GM18520 (cell line): ENCODE measurements around the gene GXYLT1.
"Not testable (repeated sequence)": the region's sequence is repeated elsewhere in the genome, so short reads cannot be mapped to it uniquely, and the experiment has no call there.

Experiments
- ATAC-seq: cut with Tn5 transposase; IDR thresholded peaks from one replicate; pipeline ENCODE4 v1.9.1; 2021; ENCODE audit not compliant: unreplicated experiment

Gene GXYLT1

GRCh38 chr12:42145552-42146215 lies 1.0 kb upstream of the GXYLT1 start:
- no peak for ATAC-seq

DNA sequence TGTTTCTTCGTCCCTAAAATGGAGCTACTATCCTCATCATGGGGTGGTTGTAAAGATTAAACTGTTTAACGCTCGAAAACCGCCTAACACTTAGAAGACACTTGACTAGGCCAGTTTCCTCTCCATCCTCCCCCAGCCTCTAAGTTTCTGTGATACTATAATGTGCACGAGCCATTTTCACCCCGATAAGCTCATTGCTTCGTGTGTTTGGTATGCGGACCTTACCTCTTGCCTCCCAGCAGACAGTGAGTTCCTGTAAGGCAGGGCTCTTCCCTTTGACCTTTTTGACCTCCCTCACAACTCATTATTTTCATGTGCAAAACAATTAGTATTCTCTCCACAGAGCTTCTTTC lies 499 bp upstream of the GXYLT1 start:
- no peak for ATAC-seq

GRCh38 chr12:42144158-42144407 lies 591 bp downstream of the GXYLT1 start:
- ATAC-seq: no peak

DNA sequence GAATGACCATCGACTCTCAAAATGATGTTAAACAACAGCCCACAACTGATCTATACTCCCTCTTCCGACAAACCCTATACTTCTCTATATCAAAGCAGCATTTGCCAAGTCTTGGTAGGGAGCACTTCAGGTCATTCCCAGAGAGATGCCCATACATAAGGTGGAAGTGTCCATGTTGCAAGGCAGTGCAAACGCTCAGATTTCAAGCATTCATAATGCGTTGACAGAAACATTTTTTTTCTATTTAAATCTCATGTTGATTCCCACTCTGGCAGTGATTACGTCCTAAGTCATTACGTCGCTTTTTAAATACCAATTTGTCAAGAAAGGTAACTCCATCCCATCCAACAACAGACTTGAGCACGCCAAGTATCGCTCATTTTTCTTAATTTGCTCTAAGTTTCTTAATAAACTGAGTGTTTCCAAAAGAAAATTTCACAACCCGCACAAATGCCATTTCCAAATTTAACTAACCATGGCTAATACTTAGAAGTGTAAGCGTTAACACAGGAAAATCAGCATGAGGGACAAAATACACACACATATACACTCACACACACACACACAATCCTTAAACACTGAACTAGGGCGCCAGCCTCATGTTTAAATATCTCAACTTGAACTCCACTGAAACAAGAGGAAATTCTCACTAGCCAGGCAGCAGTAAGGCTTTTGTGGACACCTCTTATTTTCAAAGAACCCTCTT lies 1.1 kb downstream of the GXYLT1 start:
- no peak for ATAC-seq

DNA sequence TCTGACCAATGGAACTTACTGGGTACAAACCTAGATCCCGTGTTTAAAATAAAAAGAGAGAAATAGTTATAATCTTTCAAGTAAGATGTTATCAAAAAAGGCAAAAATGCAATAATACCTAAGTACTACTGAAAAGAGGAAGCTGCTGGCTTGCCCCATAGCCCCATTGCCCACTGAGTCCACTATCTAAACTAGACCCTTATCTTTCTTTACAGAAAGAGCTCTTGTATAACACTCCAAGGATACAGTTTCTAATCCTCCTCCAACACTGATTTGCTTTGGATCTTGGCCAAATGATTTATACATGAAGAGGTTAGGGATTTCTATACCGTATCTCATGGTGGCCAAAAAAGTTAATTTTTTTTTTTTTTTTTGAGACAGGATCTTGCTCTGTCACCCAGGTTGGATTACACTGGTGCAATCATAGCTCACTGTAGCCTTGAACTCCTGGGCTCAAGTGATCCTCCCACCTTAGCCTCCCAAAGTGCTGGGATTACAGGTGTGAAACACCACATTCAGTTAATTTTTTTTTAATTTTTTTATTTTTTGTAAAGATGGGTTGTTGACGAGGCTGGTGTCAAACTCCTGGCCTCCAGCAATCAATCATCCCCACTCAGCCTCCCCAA lies 2.6 kb downstream of the GXYLT1 start:
- no peak for ATAC-seq

- ATAC-seq: no peak
These were observed 3.8 kb downstream of the GXYLT1 start for GRCh38 chr12:42140901-42141300.

GRCh38 chr12:42135259-42135814 lies 9.3 kb downstream of the GXYLT1 start:
- ATAC-seq: no peak

DNA sequence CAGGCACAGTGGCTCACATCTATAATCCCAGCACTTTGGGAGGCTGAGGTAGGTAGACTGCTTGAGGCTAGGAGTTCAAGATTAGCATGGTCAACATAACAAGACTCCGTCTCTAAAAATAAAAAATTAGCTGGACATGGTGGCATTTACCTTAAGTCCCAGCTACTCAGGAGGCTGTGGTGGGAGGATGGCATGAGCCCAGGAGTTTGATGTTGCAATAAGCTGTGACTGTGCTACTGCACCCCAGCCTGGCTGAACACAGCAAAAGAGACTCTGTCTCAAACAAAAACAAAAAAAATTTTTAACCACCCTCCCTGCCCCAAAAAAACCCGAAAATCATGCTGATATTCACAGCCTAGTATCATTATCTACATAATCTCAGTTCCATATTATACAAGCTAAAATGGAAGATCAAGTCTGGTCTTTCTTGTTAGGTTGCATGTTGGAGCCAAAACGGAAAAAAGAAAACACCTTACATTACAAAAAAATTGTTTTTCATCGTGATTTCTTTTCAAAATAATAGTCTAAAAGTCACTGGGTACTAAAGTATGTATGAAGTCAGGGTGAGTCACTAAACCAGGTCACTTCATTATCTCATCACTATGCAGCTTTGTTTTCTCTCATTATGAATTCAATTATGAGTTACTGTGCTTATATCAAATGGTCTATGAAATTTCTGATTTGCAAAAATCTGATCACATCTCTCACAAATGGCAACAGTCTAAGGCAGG lies 13.8 kb downstream of the GXYLT1 start:
- no peak for ATAC-seq

GRCh38 chr12:42129595-42130204 lies 15.0 kb downstream of the GXYLT1 start:
- ATAC-seq: no peak

- ATAC-seq: no peak
These were observed 15.8 kb downstream of the GXYLT1 start for GRCh38 chr12:42128888-42129287.

DNA sequence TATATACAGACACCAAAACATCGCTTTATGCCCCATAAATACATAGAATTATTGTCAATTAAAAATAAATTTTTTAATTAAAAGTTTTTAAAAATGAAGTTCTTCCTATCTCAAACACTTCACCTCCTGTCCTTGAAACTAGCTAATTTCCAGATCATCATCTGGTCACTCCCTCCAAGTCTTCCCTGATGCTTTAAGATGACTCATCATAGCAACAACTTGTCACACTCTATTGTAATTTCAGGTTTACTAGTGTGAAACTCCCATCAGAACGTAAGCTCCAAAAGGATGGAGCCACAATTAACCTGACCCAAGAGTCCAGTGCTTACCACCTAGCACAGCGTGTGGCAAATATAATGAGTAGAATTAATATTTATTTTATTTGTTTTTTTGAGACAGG lies 16.3 kb downstream of the GXYLT1 start:
- ATAC-seq: no peak

- no peak for ATAC-seq
These were observed 17.7 kb downstream of the GXYLT1 start for GRCh38 chr12:42126963-42127362.

DNA sequence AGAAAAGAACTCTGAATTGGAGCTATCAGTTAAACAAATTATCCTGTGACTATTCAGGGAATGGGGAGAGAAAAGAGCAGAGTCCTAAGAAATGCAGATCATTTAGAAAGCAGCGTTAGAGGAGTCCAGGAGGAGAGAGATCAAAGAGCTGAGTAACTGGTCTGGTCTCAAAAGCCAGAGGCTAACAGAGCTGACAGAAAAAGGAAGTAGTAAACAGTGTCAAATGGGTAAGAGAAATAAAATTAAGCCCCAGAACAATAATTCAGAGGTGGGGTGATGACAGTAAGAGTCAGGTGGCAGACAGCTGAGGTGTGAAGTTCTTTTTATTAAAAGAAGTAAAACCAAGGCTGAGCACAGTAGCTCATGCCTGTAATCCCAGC lies 19.3 kb downstream of the GXYLT1 start:
- ATAC-seq: no peak

GRCh38 chr12:42124764-42125387 lies 19.8 kb downstream of the GXYLT1 start:
- ATAC-seq: no peak

DNA sequence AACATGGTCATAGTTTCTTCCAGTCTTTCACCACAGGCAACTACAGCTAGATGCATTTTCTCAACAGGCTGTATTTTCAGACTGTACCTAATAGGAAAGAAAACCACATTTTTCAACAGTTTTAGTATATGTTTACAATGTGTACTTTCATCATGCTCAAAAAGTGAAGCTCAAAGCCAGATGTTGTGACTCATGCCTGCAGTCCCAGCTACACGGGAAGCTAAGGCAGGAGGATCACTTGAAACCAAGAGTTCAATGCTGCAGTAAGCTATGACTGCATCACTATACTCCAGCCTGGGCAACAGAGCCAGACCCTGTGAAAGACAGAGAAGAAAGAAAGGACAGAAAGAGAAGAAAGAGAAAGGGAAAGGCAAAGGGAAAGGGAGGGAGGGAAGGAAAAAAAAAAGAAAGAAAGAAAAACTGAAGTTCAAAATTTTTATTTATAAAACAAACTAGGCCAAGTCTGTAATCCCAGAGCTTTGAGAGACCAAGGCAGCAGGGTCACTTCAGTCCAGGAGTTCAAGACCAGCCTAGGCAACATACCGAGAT lies 25.5 kb downstream of the GXYLT1 start:
- no peak for ATAC-seq

GRCh38 chr12:42118136-42118879 lies 26.4 kb downstream of the GXYLT1 start:
- no peak for ATAC-seq

- no peak for ATAC-seq
These were observed 35.6 kb downstream of the GXYLT1 start for GRCh38 chr12:42109031-42109430.

DNA sequence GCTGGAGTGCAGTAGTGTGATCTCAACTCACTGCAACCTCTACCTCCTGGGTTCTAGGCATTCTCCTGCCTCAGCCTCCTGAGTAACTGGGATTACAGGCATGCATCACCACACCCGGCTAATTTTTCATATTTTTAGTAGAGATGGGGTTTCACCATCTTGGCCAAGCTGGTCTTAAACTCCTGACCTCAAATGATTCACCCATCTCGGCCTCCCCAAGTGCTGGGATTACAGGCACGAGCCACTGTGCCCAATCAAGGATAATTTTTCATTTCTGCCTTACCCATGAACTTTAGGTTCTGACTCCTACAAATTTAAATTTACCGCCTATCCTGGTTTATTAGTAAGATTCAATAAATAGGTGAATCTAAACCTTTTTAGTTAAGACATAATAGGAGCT lies 37.9 kb downstream of the GXYLT1 start:
- not testable (repeated sequence) for ATAC-seq

DNA sequence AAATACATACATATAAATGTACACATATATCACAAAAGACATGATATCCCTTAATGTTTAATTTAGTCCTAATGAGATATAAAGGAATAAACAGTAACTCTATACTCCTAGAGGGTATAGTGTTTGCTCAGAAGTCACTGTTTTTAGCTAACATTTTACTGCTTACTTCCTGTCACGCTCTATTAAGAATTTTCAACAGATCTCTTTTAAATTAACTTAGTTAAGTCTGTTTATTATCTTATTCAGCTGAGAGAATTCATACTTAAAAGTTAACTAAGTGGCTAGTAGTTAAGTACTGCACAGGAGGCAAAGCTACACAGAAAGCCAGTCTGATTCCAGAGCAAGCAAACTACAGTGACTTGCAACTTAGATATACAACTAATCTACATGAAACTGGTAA lies 39.9 kb downstream of the GXYLT1 start:
- ATAC-seq: no peak

DNA sequence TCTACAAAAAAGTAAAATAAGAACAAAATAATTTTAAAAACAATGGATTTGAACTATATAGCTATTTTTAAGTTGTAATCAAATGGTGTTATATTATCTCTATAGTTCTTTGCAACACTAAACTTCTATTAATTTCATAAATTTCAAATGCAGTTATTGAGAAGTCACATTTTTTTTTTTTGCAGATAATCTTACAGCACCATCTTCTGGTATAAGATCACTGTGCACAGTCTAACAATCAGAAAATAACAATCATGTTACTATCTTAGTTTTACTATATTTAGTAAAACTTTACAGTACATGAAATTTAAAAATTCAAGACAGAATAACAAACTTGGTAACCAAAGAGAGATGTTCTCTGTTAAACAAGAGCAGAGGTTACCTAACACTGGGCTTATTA lies 40.6 kb downstream of the GXYLT1 start:
- ATAC-seq: no peak
